ENCODE results near the gene MAP1LC3B. TPM values are rescaled to one million over a fixed set of nuclear protein-coding genes. Genes with fewer than 3 reads are reported as not detected.
A peak's percentile ranks its signal among the peaks of the same experiment; 100 is the strongest.
"Not testable (repeated sequence)": the region's sequence is repeated elsewhere in the genome, so short reads cannot be mapped to it uniquely, and the experiment has no call there.

The MAP1LC3B gene
- total RNA-seq, 2 donors from 2014 or later, result 64.5 to 88.0 TPM

DNA sequence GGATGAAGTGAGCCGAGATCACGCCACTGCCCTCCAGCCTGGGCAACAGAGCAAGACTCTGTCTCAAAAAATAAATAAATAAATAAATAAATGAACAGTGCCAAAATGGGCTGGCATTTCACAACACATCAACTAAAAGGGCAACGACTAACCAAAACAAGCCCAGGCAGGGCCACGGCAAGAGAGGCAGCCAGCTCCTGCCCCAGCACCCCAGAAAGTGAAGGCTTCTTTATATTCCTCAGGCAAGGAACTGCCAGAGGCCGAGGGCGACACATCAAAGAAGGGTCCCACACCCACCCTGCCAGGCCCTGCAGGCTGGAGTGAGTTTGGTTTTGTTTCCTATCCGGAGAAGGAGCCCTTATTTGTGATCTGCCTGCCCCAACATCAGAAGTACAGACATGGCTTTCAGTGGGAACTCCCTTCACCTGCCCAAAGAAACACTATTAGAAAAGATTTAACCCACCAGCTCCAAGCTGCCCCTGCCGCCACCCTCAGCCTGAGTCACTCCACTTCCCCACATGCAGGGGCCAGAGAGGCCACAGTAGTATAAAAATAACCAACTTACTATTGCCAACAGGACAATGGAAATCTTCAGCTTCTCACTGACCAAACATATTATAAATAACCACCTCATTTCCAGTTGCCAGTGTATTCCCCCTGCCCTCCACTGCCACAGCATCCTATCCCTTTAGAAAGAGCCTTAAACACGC, 16.6 kb upstream of the MAP1LC3B start:
- intact Hi-C loops (cut with DNase I, micrococcal nuclease), result no loop called here
- no peak for ATAC-seq
- DNase-seq, result no peak

DNA sequence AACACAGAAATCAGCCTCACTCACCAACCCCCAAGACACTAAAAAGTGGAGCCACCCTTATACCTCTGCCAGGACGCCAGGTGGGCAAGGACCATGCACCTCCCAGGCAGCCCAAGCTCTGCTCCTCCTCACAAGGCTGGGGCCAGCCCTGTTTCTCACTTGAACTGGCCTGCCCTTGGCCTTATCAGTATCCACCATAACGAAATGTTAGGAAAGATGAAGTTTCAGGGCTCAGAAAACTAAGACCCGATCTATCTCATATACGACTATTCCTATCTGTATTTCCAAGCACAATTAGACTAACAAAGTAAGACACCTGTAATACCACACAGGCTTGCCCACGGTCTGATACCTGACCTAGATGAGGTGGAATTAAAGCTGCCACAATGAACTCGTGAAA, 15.5 kb upstream of the MAP1LC3B start:
- intact Hi-C loops (cut with DNase I, micrococcal nuclease), result no loop called here
- no peak for ATAC-seq
- DNase-seq, result no peak

- peak; percentile 26 for ATAC-seq
- intact Hi-C loops (cut with DNase I, micrococcal nuclease), result not testable (repeated sequence)
- peak; percentile 53 to 82 for DNase-seq
Observed at GRCh38 chr16:87379312-87379752, 12.8 kb upstream of the MAP1LC3B start.

- DNase-seq (no peak), ATAC-seq (no peak)
- intact Hi-C loops (cut with DNase I, micrococcal nuclease), result no loop called here
Observed at GRCh38 chr16:87380403-87380802, 11.7 kb upstream of the MAP1LC3B start.

DNA sequence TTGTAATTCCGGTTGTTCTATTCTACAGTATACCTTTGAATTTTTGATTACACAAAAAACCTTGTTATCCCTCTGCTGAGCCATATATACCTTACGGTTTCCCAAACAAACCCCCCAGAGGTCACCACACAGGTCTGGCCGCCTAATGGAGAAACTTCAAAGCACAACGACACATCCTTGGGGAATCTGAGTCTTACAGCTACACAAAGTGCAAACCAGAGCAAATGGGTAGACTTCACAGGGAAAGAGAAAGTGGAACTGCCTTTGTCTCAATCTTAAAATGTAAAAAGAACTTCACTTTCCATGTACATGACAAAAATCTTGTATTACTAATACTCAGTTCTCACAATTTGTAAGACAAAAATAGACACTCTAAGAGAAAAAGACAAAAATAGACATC, 11.3 kb upstream of the MAP1LC3B start:
- DNase-seq (no peak), ATAC-seq (no peak)
- intact Hi-C loops (cut with DNase I, micrococcal nuclease), result no loop called here

DNA sequence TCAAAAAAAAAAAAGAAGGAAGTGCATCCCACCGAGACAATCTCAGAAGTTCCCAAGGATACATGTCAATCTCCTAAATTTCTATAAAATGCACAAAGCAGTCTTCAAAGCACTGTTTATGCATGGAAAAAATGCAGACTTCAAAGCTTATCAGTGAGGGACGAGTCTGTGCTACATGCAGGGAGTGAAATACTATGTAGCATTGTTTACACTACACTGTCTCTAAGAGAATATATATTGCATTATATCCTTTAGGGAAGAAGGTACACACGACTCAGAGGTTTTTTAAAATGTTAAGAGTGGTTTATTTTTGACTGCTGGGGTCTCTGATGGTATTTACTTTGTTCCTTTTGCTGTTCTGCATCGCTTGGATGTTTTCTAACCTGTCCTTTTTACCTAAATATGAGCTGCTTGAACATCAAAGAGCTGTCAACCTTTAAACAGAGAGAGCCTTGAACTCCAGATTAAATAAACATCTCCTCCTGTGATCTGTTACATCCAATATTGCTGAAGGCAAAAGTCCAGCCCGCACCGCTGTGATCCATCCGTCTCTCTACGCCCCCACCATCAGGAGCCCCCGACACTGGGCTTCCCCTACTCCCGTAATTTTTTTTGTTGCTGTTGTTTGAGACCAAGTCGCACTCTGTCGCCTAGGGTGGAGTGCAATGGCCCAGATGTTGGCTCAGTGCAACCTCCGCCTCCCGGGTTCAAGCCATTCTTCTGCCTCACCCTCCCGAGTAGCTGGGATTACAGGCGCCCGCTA, 9.9 kb upstream of the MAP1LC3B start:
- ATAC-seq (peak; percentile 5), DNase-seq (peak in 1 of 2 donors; percentile 48)
- intact Hi-C loops (cut with DNase I, micrococcal nuclease), result no loop called here

DNA sequence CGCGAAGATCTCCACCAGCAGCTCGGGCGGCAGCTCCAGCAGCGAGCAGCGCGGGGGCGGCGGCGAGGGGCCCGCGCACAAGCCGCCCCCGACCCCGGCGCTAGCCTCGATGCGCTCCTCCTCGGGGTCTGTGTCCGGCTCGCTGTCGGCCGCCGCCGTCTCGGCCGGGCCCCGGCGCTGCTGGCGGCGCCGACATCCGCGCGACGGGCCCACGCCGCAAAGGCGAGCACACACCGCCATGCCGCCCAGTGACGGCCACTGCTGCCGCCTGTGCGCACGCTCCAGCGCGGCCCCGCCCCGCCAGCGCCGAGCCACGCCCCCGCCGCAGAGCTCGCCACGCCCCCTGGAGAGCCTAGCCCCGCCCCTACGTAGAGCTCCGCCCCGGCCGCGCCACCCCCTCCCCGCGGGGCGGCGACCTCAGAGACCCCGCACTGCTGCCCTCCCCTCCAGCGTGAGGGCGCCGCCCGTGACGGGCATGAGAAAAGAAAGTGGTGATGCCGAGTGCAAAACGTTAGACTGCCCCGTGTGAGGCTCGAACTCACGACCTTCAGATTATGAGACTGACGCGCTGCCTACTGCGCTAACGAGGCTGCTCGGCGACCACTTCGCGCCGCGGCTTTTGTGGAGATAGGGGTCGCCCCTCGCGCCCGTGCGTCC, 8.5 kb upstream of the MAP1LC3B start, which contains the start of gene FBXO31:
FBXO31 (minus strand) TSS at position 272 of the 657 bp plus-strand sequence; CDS start at position 240, 32 bp downstream.
- ATAC-seq (peak; percentile 64), DNase-seq (peak; percentile 77 to 90)
- intact Hi-C loops (cut with DNase I, micrococcal nuclease), result no loop called here

- intact Hi-C loops (cut with DNase I, micrococcal nuclease), result no loop called here
- DNase-seq, result peak in 1 of 2 donors; percentile 70
- peak; percentile 24 for ATAC-seq
Observed at GRCh38 chr16:87384162-87384874, 7.8 kb upstream of the MAP1LC3B start.

DNA sequence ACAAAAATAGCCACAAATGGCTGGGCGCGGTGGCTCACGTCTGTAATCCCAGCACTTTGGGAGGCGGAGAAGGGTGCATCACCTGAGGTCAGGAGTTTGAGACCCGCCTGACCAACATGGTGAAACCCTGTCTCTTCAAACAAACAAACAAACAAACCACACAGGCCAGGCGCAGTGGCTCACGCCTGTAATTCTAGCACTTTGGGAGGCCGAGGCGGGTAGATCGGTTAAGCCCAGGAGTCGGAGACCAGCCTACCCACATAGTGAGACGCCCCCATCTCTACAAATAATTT, 7.3 kb upstream of the MAP1LC3B start:
- ATAC-seq; intact Hi-C loops (cut with DNase I, micrococcal nuclease); DNase-seq: not testable (repeated sequence)

- DNase-seq, result peak; percentile 86 to 98
- ATAC-seq, result peak; percentile 64
- intact Hi-C loops (cut with DNase I, micrococcal nuclease), result no loop called here
Observed at GRCh38 chr16:87387942-87388817, 4.0 kb upstream of the MAP1LC3B start.

- intact Hi-C loops (cut with DNase I, micrococcal nuclease), result no loop called here
- no peak for DNase-seq
- no peak for ATAC-seq
Observed at GRCh38 chr16:87388818-87389134, 3.4 kb upstream of the MAP1LC3B start.

- no peak for ATAC-seq
Observed at GRCh38 chr16:87389245-87389644, 2.9 kb upstream of the MAP1LC3B start.

DNA sequence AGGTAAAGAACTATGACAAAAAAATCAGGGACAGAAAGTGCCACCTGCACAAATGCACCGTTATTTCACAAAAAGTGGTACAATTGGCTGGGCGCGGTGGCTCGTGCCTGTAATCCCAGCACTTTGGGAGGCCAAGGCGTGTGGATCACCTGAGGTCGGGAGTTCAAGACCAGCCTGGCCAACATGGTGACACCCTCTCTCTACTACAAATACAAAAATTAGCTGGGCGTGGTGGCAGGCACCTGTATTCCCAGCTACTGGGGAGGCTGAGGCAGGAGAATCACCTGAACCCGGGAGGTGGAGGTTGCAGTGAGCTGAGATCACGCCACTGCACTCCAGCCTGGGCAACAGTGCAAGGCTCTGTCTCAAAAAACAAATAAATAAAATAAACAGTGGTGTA, 2.2 kb upstream of the MAP1LC3B start:
- DNase-seq, ATAC-seq: not testable (repeated sequence)
- intact Hi-C loops (cut with DNase I, micrococcal nuclease), result loop anchor here (5.0 to 10.0 kb wide), 2 partner anchors 73 to 245 kb away; partner anchors contain the start of gene C16orf95 (in 1 of the 2)

More at GRCh38 chr16:87389245-87389644, 2.9 kb upstream of the MAP1LC3B start:
- intact Hi-C loops (cut with DNase I, micrococcal nuclease), result no loop called here
- no peak for DNase-seq

GRCh38 chr16:87390641-87391323, 1.4 kb upstream of the MAP1LC3B start:
- intact Hi-C loops (cut with DNase I, micrococcal nuclease), result loop anchor here (5.0 to 10.0 kb wide), 2 partner anchors 73 to 244 kb away; partner anchors contain the start of gene C16orf95 (in 1 of the 2)
- ATAC-seq, result no peak
- peak in 1 of 2 donors; percentile 33 for DNase-seq

- intact Hi-C loops (cut with DNase I, micrococcal nuclease), result loop anchor here (5.0 to 10.0 kb wide), 2 partner anchors 74 to 243 kb away; partner anchors contain the start of gene C16orf95 (in 1 of the 2)
- DNase-seq, result peak; percentile 62 to 75
Observed at GRCh38 chr16:87391324-87391949, 699 bp upstream of the MAP1LC3B start.

DNA sequence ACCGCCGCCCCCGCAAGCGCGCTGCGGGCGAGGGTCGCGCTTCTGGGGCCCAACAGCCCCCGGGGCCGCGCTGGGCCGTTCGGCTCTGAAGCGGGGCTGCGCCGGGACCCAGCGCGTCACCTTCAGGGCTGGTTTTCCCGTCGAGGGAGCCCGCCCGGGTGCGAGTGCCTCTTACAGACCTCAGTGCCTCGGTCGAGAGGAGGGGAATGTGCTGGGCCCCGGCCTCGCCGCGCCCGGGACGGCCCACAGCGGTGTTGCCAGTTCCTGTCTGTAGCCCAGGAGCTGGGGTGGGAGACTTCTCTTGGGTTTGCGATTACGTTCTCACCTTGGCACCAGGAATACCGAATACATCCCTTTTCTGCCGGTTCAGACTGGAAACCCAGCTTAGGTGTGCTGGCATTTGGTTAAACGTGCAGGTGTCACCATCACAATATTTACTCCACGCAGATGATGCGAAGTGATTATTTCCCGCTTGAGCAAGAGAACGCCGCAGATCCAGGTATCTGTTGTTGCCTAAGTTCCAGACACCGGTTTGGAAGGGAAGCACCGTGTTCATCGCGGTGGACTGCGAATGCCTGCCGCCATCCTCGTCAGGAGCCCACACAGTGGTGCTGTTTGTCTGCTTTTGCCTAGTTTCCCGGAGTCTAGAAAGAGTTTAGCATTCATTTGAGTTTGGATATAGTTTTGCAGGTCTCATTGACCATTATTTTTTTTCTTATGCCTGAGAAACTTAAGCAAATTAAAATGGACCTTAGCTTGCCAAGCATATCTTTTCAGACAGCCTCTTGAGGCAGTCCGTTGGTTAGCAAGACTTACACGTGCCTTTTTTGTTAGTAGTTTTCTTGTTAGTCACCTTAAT, 914 bp downstream of the MAP1LC3B start:
- intact Hi-C loops (cut with DNase I, micrococcal nuclease), result loop anchor here (5.0 to 10.0 kb wide), 2 partner anchors 76 to 242 kb away; partner anchors contain the start of gene C16orf95 (in 1 of the 2)
- ATAC-seq, result no peak
- DNase-seq, result peak; percentile 56 to 74

More at GRCh38 chr16:87391324-87391949, 699 bp upstream of the MAP1LC3B start:
- ATAC-seq, result peak; percentile 15

Data from left colon (tissue), 2 donors.